SU-DHL-6 (cell line): ENCODE results near the gene PRB2.

Experiments
- H2AFZ ChIP-seq: fragments of 200-600 bp; sonication (generic); 2 replicates; pipeline ENCODE4 v1.6.1; 2014; ENCODE audit warnings: low read depth, mild to moderate bottlenecking, moderate library complexity, mixed read lengths, antibody characterized with exemption, low read length; ENCODE audit not compliant: severe bottlenecking
- H3F3A ChIP-seq: fragments of 200-600 bp; shearing (Covaris generic); 2 replicates; pipeline ENCODE4 v1.6.0; 2016; ENCODE audit warnings: antibody characterized with exemption, mild to moderate bottlenecking; ENCODE audit not compliant: insufficient read depth
- H3K27ac ChIP-seq: fragments of 200-600 bp; sonication (generic); 2 replicates; pipeline ENCODE4 v1.5.1; 2016; ENCODE audit warnings: low read depth, mild to moderate bottlenecking, low read length, moderate library complexity, mixed read lengths
- H3K27me3 ChIP-seq: fragments of 200-600 bp; sonication (generic), shearing (Covaris generic); 2 replicates; pipeline ENCODE4 v1.6.0; 2014; ENCODE audit warnings: mild to moderate bottlenecking, low read length
- H3K36me3 ChIP-seq: fragments of 200-600 bp; sonication (generic); 2 replicates; pipeline ENCODE4 v1.6.1; 2014; ENCODE audit warnings: mild to moderate bottlenecking, low read length, mixed read lengths
- H3K4me2 ChIP-seq: fragments of 300-600, 200-600 bp; shearing (Covaris generic), sonication (generic); 2 replicates; pipeline ENCODE4 v1.6.0; 2014; ENCODE audit warnings: low read length, low read depth, mild to moderate bottlenecking; ENCODE audit not compliant: poor library complexity, severe bottlenecking
- H3K4me3 ChIP-seq: fragments of 200-600 bp; sonication (generic); 2 replicates; pipeline ENCODE4 v1.5.1; 2014; ENCODE audit warnings: antibody characterized with exemption, low read length, mild to moderate bottlenecking, mixed read lengths; ENCODE audit not compliant: insufficient read depth, poor library complexity, severe bottlenecking
- H3K79me2 ChIP-seq: fragments of 200-600 bp; sonication (generic); 2 replicates; pipeline ENCODE4 v1.6.1; 2014; ENCODE audit warnings: mild to moderate bottlenecking, low read length, moderate library complexity; ENCODE audit not compliant: insufficient read depth
- H3K9ac ChIP-seq: fragments of 200-600 bp; sonication (generic); 2 replicates; pipeline ENCODE4 v1.7.0; 2014; ENCODE audit warnings: mild to moderate bottlenecking, low read length
- H3K9me2 ChIP-seq: fragments of 200-600 bp; sonication (generic); replicated peaks from 2 replicates; pipeline ENCODE4 v1.6.1; 2014; ENCODE audit warnings: low read length; ENCODE audit not compliant: insufficient read depth
- H3K9me3 ChIP-seq: fragments of 200-600 bp; sonication (generic); 2 replicates; pipeline ENCODE4 v1.6.1; 2014; ENCODE audit warnings: low read length, mixed read lengths; ENCODE audit not compliant: insufficient read depth
- H4K20me1 ChIP-seq: fragments of 200-600 bp; sonication (generic); 2 replicates; pipeline ENCODE4 v1.6.1; 2014; ENCODE audit warnings: low read depth, mild to moderate bottlenecking, antibody characterized with exemption, low read length, moderate library complexity, mixed read lengths
- EZH2phosphoT487 ChIP-seq: fragments of 200-600 bp; sonication (generic), shearing (Covaris generic); conservative IDR thresholded peaks from 2 replicates; pipeline ENCODE4 v1.6.1; 2018; ENCODE audit warnings: mild to moderate bottlenecking, antibody characterized with exemption, low read length, moderate library complexity, mixed read lengths
- TF ChIP-seq, protein P1 (sequence below): fragments of 200-600 bp; sonication (generic); IDR thresholded peaks from one replicate; pipeline ENCODE4 v1.5.1; 2017; ENCODE audit warnings: antibody characterized with exemption, mild to moderate bottlenecking, low read length, moderate library complexity; ENCODE audit not compliant: insufficient read depth, poor library complexity, severe bottlenecking

PRB2 gene

DNA sequence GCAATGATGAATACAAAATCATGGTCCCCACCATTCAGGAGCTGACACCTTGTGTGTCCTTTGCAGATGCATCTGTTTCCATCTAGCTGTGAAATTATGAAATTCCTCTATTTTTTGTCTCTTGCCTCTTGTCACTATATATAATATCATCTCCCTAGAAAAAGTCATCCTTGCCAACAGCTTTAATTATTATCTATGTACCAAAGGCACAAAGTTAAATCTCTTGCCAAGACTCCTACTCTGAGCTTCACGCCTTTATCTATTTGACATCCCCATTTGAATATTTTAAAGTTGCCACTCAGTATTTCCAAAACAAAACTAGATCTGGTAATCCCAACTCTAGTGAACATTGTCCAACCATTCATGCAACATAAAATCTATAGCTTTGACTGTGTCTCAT, 32.0 kb upstream of the PRB2 start:
- H3K9me2 ChIP-seq = no peaks in the 10 kb centered on the region
- no peak for TF ChIP-seq EZH2phosphoT487
- TF ChIP-seq, protein P1, sequence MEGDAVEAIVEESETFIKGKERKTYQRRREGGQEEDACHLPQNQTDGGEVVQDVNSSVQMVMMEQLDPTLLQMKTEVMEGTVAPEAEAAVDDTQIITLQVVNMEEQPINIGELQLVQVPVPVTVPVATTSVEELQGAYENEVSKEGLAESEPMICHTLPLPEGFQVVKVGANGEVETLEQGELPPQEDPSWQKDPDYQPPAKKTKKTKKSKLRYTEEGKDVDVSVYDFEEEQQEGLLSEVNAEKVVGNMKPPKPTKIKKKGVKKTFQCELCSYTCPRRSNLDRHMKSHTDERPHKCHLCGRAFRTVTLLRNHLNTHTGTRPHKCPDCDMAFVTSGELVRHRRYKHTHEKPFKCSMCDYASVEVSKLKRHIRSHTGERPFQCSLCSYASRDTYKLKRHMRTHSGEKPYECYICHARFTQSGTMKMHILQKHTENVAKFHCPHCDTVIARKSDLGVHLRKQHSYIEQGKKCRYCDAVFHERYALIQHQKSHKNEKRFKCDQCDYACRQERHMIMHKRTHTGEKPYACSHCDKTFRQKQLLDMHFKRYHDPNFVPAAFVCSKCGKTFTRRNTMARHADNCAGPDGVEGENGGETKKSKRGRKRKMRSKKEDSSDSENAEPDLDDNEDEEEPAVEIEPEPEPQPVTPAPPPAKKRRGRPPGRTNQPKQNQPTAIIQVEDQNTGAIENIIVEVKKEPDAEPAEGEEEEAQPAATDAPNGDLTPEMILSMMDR = no peak
- H3K4me3 ChIP-seq = no peak overlapping the region
- H3K27me3 ChIP-seq = no peaks in the 10 kb centered on the region
- no peaks in the 10 kb centered on the region for H4K20me1 ChIP-seq
- no peaks in the 10 kb centered on the region for H3K36me3 ChIP-seq
- H3K4me2 ChIP-seq = no peak overlapping the region
- no peaks in the 10 kb centered on the region for H3F3A ChIP-seq
- H3K79me2 ChIP-seq = no peaks in the 10 kb centered on the region
- no peak overlapping the region for H3K27ac ChIP-seq
- no peak overlapping the region for H3K9ac ChIP-seq
- H2AFZ ChIP-seq = no peak overlapping the region
- H3K9me3 ChIP-seq = no peaks in the 10 kb centered on the region

DNA sequence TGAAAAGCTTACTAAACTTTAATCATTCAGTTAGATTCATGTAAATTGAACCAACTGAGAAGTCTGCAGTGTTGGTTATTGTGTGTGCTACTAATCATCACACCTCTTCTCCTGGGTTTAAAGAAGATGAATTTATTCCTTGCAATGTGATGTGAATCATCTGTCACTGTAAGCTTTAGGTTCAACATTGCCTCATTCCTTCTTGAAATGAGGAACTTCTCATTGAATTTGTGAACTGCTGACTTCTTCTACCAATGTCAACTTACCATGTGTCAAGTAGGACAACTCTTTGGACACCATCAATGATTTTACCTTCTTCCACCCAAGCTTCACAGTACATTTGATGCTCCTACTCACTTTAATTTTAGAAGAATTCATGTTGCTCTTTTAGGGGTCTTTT, 17.4 kb upstream of the PRB2 start:
- Histone ChIP-seq H3K9me2 (no peaks in the 10 kb centered on the region), H3F3A (no peaks in the 10 kb centered on the region), H2AFZ (no peak overlapping the region), H3K9ac (no peak overlapping the region), H3K36me3 (no peaks in the 10 kb centered on the region), H3K4me3 (no peak overlapping the region), H3K4me2 (no peak overlapping the region), H3K27me3 (no peaks in the 10 kb centered on the region), H3K9me3 (no peaks in the 10 kb centered on the region), H4K20me1 (no peaks in the 10 kb centered on the region), H3K27ac (no peak overlapping the region), H3K79me2 (no peaks in the 10 kb centered on the region)
- TF ChIP-seq, protein P1 = no peak
- no peak for TF ChIP-seq EZH2phosphoT487

DNA sequence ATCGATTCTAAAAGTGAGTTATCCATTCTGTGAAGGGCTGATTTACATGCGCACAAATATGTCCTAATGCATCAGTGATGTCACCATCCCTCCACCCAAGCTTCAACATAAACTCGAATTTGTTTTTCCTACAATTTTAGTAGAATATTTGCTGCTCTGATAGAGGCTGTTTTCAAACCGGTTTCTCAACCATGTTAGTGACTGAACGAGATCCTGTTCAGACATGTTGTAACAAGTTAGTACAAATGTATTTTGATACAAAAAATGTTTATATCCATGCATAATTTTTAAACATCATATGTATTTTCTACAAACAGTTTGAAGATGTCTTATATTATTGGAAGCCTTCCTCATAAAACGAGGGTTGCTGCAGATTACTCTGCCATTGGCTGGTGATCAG, 12.7 kb upstream of the PRB2 start:
- TF ChIP-seq, protein P1 = no peak
- no peak for TF ChIP-seq EZH2phosphoT487
- H3K9ac ChIP-seq = no peak overlapping the region
- no peaks in the 10 kb centered on the region for H4K20me1 ChIP-seq
- H3K4me2 ChIP-seq = no peak overlapping the region
- H3K36me3 ChIP-seq = no peaks in the 10 kb centered on the region
- H3K79me2 ChIP-seq = no peaks in the 10 kb centered on the region
- no peaks in the 10 kb centered on the region for H3K27me3 ChIP-seq
- no peak overlapping the region for H3K4me3 ChIP-seq
- no peak overlapping the region for H2AFZ ChIP-seq
- no peaks in the 10 kb centered on the region for H3K9me3 ChIP-seq
- no peaks in the 10 kb centered on the region for H3F3A ChIP-seq
- H3K27ac ChIP-seq = no peak overlapping the region
- H3K9me2 ChIP-seq = no peaks in the 10 kb centered on the region
